Esophagus muscularis mucosa (tissue), 4 donors: ENCODE measurements around the gene ZNF500. TPM values are rescaled to one million over a fixed set of nuclear protein-coding genes. Genes with fewer than 3 reads are reported as not detected.

Source experiments
- DNase-seq: peaks from one replicate; pipeline ENCODE4 v3.0.0-alpha.2; 2017; ENCODE audit errors: extremely low spot score
- H3K27ac ChIP-seq, 4 donors: fragments of 200-600 bp; sonication (generic); replicated peaks in 1 of 4; 1 replicate in 3 of 4; 2 replicates in 1 of 4; pipeline ENCODE4 v1.5.1; 2016 to 2019; ENCODE audit warnings: mild to moderate bottlenecking in 1 of 4
- H3K27me3 ChIP-seq, 4 donors: fragments of 200-600 bp; sonication (generic); one replicate each; pipeline versions ENCODE4 v1.5.1 to v1.6.0; 2016 to 2019
- H3K36me3 ChIP-seq, 4 donors: fragments of 200-600 bp; sonication (generic); one replicate each; pipeline ENCODE4 v1.5.1; 2016 to 2019
- H3K4me1 ChIP-seq, 4 donors: fragments of 200-600 bp; sonication (generic); one replicate each; pipeline ENCODE4 v1.5.1; 2016 to 2019
- H3K4me3 ChIP-seq, 4 donors: fragments of 200-600 bp; sonication (generic); 1 replicate in 2 of 4; 2 replicates in 2 of 4; pipeline ENCODE4 v1.5.1; 2016 to 2019; ENCODE audit warnings: mild to moderate bottlenecking in 4 of 4, moderate library complexity in 1 of 4
- H3K9me3 ChIP-seq, 4 donors: fragments of 200-600 bp; sonication (generic); 1 replicate in 3 of 4; 2 replicates in 1 of 4; pipeline ENCODE4 v1.5.1; 2016 to 2019
- CTCF ChIP-seq, 3 experiments: fragments of 200-600 bp in 2 of 3; fragments of 450-650 bp in 1 of 3; sonication (generic) in 2 of 3; IDR thresholded peaks; one replicate each; pipeline ENCODE4 v1.5.1; 2017 to 2019; ENCODE audit warnings: antibody characterized with exemption in 3 of 3, mild to moderate bottlenecking in 2 of 3, moderate library complexity in 1 of 3
- EP300 ChIP-seq: sonication (generic); formaldehyde crosslinking; IDR thresholded peaks from one replicate; pipeline ENCODE4 v1.6.1; 2017; ENCODE audit warnings: antibody characterized with exemption
- POLR2A ChIP-seq: fragments of 450-650 bp; IDR thresholded peaks from one replicate; pipeline ENCODE4 v1.6.1; 2017; ENCODE audit warnings: antibody characterized with exemption, moderate library complexity, mild to moderate bottlenecking, low read depth
- POLR2AphosphoS5 ChIP-seq, 2 donors: sonication (generic); formaldehyde crosslinking; IDR thresholded peaks; one replicate each; pipeline ENCODE4 v1.6.1; 2017; ENCODE audit warnings: antibody characterized with exemption in 2 of 2
- WGBS: methylation state at CpG from one replicate; pipeline ENCODE4 v1.1.5; 2018; 5-methylcytosine and 5-hydroxymethylcytosine counted together
- intact Hi-C: fragments of 100-400 bp; cut with DNase I; formaldehyde crosslinking; loops from one replicate; pipeline ENCODE4 v1.15.1; 2023
- total RNA-seq, 4 donors: library from RNA; depleted of rRNA; stranded (reverse); fragments of >200 nt; gene quantifications; one replicate each; pipeline versions ENCODE4 v1.1.0 to v1.2.1, GENCODE V29; 2016

ZNF500 gene
- total RNA-seq, 4 donors from 2014 or later = 7.5 to 19.4 (median 13.9) TPM

DNA sequence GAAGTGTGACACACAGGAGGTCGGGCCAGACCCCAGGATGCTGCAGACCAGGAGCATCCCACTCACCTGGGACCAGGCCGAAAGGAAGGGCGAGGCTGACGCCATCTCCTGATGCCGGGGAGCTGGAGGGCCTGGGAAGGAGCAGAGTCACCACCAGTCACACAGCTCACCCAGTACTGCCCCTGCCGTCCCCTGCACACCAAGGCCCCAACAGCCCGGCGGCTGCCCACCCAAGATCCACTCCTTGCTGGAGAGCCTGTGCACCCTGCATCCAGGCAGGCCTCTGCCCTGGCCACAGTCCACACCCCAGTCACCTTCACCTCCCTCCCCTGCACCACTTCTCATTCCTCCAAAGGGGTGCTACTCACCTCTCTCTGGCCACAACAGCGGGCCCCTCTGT is 4.8 kb downstream of the ZNF500 start:
- H3K36me3 ChIP-seq = peaks cover 47 to 83% (median 83%) of the 10 kb centered on the region in 4 donors
- no peak overlapping the region for H3K27ac ChIP-seq
- H3K4me1 ChIP-seq = peaks cover 17 to 41% (median 26%) of the 10 kb centered on the region in 4 donors
- no peak for DNase-seq
- intact Hi-C loops = no loop called here
- H3K4me3 ChIP-seq = no peak overlapping the region
- no peaks in the 10 kb centered on the region for H3K9me3 ChIP-seq
- no peaks in the 10 kb centered on the region for H3K27me3 ChIP-seq
- WGBS = 100% methylated on average over 9 of the region's 9 CpGs
- no peak for TF ChIP-seq CTCF (IDR thresholded peaks at IDR 0.05)
- no peak for TF ChIP-seq POLR2A
- TF ChIP-seq EP300 = no peak
- TF ChIP-seq POLR2AphosphoS5 (IDR thresholded peaks at IDR 0.05) = no peak

- Histone ChIP-seq H3K4me1 (peaks cover 5 to 30% (median 12%) of the 10 kb centered on the region in 4 donors), H3K36me3 (peaks cover 58 to 99% (median 98%) of the 10 kb centered on the region in 4 donors), H3K4me3 (no peak overlapping the region), H3K9me3 (no peaks in the 10 kb centered on the region), H3K27me3 (no peaks in the 10 kb centered on the region), H3K27ac (no peak overlapping the region)
- intact Hi-C loops = no loop called here
- 87% methylated on average over 9 of the region's 23 CpGs for WGBS
- DNase-seq = no peak
- no peak for TF ChIP-seq CTCF (IDR thresholded peaks at IDR 0.05)
- TF ChIP-seq POLR2AphosphoS5 (IDR thresholded peaks at IDR 0.05) = no peak
- TF ChIP-seq POLR2A = no peak
- no peak for TF ChIP-seq EP300
Measured at GRCh38 chr16:4760221-4760910, 6.6 kb downstream of the ZNF500 start.

GRCh38 chr16:4755687-4756086 is 11.3 kb downstream of the ZNF500 start:
- TF ChIP-seq CTCF (IDR thresholded peaks at IDR 0.05) = no peak
- TF ChIP-seq EP300 = no peak
- no peak for TF ChIP-seq POLR2A
- no peak for TF ChIP-seq POLR2AphosphoS5 (IDR thresholded peaks at IDR 0.05)
- H3K36me3 ChIP-seq = peaks cover 64 to 100% (median 98%) of the 10 kb centered on the region in 4 donors
- no peak overlapping the region for H3K27ac ChIP-seq
- H3K4me3 ChIP-seq = no peak overlapping the region
- no peak for DNase-seq
- H3K9me3 ChIP-seq = no peaks in the 10 kb centered on the region
- H3K27me3 ChIP-seq = no peaks in the 10 kb centered on the region
- H3K4me1 ChIP-seq = no peaks in the 10 kb centered on the region
- intact Hi-C loops = no loop called here
- 97% methylated on average over 6 of the region's 6 CpGs for WGBS

DNA sequence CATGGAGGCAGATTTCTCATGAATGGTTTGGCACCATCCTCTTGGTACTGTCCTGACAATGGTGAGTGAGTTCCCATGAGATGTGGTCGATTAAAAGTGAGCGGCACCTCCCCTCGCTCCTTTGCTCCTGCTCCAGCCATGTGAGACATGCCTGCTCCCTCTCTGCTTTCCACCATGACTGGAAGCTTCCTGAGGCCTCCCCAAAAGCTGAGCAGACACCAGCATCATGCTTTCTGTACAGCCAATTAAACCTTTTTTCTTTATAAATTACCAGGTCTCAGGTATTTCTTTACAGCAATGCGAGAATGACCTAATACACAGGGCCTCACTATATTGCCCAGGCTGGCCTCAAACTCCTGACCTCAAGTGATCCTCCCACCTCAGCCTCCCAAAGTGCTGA is 12.1 kb downstream of the ZNF500 start:
- intact Hi-C loops = no loop called here
- WGBS = 99% methylated on average over 4 of the region's 4 CpGs
- Histone ChIP-seq H3K27me3 (no peaks in the 10 kb centered on the region), H3K9me3 (no peaks in the 10 kb centered on the region), H3K4me1 (no peaks in the 10 kb centered on the region), H3K4me3 (no peak overlapping the region), H3K36me3 (peaks cover 60 to 100% (median 97%) of the 10 kb centered on the region in 4 donors), H3K27ac (no peak overlapping the region)
- TF ChIP-seq EP300 (no peak), POLR2A (no peak), CTCF (IDR thresholded peaks at IDR 0.05) (no peak), POLR2AphosphoS5 (IDR thresholded peaks at IDR 0.05) (no peak)
- DNase-seq = no peak
